HG02798 (cell line): ENCODE measurements around the gene ZFP2.
A peak's percentile ranks its signal among the peaks of the same experiment; 100 is the strongest.
"Not testable (repeated sequence)": the region's sequence is repeated elsewhere in the genome, so short reads cannot be mapped to it uniquely, and the experiment has no call there.

Experiments used
- ATAC-seq: cut with Tn5 transposase; IDR thresholded peaks from one replicate; pipeline ENCODE4 v1.9.1; 2021; ENCODE audit warnings: mild to moderate bottlenecking; ENCODE audit not compliant: unreplicated experiment, poor library complexity

Gene ZFP2

DNA sequence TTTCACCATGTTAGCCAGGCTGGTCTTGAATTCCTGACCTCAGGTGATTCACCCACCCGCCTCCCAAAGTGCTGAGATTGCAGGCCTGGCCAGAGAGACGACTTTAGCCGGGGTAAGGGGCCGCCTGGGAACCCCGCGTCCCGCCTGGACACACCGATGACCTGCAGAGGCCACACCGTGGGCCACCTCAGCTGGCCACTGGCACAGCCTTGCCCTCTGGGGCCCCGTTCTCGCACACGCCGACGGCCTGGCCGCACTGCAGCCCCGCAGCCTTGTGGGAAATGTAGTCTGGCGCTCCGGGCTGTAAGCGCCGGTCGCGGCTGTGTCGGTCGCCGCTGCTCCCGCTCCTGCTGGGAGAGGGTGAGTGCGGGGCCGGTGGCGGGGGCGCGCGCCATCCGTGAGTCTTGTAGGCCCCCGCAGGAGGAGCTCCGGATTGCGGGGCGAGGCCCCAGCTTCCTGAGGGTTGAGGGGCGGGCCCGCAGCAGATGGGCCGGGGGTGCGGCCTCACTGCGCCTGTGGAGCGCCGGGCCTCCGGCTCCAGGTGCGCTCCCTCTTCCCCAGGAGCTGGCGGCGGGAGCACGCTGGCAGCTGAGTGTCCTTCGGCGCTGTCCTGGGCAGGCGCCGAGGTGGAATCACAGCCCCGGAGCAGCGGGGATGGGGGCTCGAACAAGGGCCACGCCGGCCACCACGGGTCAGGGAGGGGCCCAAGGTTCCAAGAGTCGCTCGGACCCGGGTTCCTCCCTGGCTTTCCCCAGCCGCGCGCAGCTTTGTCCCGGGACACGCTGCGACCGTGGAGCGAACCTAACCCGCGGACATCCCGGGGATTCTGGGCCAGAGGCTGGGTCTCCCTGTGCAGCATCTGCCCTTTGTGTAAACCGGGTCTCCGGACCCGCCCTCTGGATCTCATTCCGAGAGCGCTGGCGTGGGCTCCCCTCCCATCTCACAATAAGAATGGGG, at the start of gene ZFP2:
TSS of gene ZFP2 (plus strand) at position 299 of the 957 bp plus-strand sequence. CDS start 35,401 bp downstream, outside the sequence.
- no peak for ATAC-seq

DNA sequence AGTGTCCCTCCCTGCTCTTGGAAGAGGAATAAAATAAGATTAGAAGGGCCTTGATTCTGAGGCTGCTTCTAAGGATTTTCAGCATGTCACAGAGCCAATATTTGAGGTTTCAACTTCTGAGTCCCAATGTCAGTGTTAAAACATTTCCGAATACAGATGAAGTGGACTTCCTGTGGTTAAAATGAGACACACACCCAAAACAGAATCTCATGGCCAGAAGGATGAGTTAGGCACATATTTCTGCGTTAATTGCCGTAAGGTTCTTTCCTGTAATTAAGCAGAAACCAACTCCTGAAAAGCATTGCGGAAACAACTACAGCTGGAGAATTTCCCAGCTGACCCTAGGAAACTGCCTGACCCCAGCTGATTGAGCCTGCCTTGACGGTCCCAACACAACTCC, 46.4 kb upstream of the ZFP2 start:
- ATAC-seq = no peak

DNA sequence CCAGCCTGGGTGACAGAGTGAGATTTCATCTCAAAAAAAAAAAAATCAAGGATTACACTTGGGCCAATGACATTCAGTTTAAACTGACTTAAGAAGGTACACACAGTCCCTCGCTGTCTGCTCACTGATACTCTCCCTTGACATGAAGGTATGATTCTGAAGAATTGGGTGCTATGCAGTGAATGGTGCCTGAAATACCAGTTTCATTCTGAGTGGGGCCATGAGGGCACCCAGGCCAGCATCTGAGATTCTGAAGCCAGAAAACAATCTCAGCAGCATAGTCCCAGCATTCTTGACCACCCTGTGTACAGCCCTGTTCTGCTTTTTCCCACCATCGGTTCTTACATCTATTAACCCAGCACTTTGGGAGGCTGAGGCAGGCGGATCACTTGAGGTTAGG, 43.8 kb upstream of the ZFP2 start:
- ATAC-seq = no peak

DNA sequence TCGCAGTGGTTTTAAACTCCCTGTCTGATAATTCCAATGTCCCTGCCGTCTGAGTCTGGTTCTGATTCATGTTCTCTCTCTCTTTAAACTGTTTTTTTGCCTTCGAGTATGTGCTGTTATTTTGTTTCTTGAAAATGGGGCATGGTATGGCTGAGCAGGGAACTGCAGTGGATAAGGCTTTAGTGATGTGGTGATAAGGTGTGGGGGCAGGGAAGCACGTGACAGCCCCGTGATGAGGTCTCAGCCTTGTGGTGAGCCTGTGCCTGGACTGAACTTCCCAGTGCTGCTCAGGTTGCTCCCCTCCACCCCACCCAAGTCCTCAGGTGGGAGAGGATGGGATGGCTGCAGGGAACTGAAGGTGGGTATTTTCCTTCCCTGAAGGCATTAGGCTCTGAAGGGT, 41.4 kb upstream of the ZFP2 start:
- ATAC-seq = no peak

DNA sequence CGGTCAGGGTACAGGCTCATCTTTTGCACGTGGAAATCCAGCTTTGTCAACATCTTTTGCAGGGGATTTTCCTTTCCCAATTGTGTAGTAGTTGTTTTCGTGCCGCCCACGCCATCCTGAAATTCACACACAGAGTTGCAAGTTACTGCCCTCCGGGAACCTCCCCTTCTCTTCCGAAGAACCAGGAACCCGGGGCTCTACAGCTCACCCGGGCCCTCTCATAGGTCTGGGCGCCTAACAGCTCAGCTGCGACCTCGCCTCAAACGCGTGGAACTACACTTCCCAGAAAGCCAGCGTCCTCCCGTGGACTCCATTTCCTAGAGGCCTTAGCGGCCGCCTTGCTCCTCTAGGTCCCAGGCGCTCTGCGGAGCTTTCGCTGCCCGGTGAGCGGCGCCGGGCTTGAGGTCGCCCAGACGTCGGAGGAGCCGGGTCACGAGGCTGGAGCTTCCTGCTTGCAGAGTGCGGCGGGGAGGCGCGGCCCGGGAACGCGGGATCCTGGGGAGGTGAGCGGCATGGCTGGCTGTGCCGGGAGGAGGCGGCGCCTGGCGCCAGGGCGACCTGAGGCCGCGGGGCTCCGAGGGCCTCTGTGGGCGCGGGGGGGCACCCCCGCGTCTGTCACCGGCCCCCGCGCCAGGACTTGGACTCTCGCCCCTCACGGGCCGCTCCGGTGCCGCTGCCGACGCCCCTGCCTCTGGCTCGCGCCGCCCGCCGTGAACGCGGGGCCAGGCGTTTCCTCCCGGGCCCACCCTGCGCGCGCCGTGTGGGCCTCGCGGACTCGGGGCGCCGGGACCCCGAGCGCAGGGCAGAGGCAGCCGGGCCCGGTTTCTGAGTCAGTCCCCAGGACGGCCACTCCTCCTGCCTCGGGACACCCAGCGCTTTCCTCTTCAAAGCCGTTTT, 35.8 kb upstream of the ZFP2 start, which contains the start of gene ZNF354B:
TSS of gene ZNF354B (plus strand) at position 329 of the 897 bp plus-strand sequence. CDS start 1,095 bp downstream, outside the sequence.
- peak; percentile 98 for ATAC-seq

DNA sequence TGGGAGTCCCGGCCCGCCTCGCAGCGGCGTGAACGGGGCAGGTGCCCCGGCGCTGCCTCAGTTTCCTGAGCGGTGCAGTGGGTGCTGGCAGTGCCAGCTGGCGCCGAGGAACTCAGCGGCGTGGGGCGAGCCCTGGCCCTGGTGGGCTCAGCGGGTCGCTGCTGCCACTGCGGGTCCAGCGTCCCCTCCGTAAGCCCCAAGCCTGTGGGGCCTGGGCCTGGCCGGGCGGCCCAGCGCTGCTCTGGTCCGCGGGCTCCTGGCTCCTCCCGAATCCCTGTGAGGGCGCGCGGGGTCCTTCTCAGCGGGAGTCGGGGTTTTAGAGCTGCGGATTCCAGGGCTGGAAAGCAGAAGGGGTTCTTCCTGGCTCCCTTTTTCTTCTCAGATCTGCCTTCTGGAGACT, 35.1 kb upstream of the ZFP2 start:
- not testable (repeated sequence) for ATAC-seq

DNA sequence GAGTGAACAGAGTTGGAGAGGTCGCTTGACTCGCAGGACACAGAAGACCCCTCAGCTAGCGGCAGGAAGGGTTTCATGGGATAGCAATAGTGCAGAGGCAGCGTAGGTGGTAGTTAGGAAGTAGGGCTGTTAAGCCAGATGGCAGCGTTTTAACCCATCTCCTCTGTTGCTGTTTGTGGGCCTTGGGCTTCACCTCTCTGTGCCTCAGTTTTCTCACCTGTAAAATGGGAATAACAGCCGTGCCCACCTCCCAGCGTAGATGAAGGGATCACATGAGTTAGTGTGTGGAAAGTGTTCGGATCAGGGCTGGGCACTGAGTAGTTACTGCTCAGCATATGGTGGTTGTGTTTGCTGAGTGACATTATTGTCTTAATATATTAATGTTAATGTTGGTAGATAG, 34.1 kb upstream of the ZFP2 start:
- no peak for ATAC-seq

DNA sequence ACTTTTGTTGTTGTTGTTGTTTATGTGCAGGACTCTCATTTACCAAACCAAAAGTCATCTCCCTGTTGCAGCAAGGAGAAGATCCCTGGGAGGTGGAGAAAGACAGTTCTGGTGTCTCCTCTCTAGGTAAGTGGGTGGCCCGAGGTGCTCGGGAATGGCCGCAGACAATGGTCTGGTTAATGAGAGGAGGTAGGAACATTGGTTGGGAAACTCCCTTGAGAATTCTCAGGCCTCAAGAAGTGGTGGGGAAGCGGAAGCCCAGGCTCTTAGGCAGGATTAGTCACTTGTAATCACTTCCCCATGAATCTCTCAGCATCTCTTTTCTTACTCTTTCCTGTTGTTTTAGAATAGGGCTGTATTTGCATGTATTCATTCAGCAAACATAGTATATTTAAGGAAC, 28.8 kb upstream of the ZFP2 start:
- ATAC-seq = no peak

DNA sequence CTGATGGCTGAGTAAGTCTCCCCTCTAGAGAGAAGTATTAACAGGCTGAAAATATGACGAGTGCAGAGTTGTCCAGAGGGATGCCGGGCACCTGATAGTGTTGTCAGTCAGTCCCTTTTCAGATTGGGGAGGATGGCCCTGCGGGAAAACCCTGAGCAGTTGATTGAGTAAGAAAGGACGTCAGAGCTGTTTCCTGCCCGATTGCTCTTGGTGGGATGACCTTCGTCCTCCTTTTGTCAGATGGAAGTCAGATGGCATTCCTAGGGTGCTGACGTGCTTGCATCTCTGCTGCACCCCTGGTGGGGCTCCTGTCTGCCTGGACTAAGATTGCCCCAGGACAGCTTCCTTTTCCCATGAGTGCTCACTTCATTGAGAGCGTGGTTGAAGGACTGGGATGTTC, 26.1 kb upstream of the ZFP2 start:
- no peak for ATAC-seq

DNA sequence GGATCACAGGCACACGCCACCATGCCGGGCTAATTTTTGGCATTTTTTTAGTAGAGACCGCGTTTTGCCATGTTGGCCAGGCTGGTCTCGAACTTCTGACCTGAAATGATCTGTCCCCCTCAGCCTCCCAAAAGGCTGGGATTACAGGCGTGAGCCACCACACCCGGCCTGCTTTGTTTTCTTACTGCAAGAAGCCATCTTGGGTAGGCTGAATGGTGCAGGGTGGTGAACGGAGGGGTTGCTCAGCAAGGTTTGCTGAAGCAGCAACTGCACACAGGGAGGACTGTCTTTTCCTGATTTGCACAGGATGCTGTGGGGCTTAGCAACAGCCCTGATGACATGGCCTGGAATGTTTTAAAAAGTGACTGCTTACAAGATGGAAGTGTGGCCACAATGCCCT, 25.3 kb upstream of the ZFP2 start:
- ATAC-seq = no peak

DNA sequence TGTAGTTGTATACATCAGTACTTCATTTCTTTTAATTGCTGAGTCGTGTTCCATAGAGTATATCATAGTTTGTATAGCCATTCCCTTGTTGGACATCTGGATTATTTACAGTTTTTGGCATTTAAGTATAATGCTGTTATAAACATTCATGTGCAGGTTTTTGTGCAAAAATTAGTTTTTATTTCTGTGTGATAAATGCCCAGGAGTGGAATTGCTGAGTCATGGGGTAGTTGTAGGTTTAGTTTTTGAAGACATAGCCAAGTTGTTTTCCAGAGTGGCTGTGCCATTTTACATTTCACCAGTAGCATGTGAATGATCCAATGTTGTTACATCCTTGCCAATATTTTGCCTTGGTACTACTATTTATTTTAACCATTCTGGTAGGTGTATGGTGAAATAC, 23.4 kb upstream of the ZFP2 start:
- ATAC-seq = no peak

DNA sequence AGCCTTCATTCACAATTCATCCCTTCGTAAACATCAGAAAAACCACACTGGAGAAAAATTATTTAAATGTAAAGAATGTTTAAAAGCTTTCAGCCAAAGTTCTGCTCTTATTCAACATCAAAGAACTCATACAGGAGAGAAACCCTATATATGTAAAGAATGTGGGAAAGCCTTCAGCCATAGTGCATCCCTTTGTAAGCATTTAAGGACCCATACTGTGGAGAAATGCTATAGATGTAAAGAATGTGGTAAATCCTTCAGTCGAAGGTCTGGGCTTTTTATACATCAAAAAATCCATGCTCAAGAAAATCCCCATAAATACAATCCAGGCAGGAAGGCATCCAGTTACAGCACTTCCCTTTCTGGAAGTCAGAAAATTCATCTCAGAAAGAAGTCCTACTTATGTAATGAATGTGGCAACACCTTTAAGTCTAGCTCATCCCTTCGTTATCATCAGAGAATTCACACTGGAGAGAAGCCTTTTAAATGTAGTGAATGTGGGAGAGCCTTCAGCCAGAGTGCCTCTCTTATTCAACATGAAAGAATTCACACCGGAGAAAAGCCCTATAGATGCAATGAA, 12.5 kb upstream of the ZFP2 start:
- ATAC-seq = not testable (repeated sequence)

DNA sequence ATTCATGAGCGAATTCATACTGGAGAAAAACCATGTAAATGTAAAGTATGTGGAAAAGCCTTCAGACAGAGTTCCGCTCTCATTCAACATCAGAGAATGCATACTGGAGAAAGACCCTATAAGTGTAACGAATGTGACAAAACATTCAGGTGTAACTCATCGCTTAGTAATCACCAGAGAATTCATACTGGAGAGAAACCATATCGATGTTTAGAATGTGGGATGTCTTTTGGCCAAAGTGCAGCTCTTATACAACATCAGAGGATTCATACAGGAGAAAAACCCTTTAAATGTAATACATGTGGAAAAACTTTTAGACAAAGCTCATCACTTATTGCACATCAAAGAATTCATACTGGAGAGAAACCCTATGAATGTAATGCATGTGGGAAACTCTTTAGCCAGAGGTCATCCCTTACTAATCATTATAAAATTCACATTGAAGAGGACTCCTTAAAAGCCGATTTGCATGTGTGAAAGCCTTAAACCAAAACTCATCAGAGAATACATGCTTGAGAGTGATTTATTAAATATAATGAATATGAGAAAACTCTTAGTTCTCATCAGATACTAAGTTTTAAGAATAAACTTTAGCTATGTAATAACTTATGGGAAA, 11.8 kb upstream of the ZFP2 start:
- ATAC-seq = no peak

DNA sequence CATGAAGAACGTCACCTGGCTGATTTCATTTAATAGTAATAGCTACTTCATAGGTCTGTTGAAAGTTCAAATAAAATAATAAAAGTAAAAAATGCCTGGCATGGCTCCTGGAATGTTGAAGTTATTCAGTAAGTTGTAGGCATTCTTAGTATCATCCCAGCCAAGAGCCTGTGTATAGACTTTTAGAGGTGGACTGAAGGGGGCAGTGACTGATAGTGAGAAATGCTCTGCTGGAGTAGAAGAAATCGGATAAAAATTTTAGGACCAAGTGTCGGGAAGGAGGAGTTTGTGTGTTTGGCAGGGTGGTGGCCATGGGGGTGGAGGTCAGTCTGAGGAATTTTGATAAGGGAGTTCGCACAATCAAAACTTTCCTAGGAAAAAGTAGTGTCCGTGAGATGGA, 3.6 kb downstream of the ZFP2 start:
- ATAC-seq = no peak

DNA sequence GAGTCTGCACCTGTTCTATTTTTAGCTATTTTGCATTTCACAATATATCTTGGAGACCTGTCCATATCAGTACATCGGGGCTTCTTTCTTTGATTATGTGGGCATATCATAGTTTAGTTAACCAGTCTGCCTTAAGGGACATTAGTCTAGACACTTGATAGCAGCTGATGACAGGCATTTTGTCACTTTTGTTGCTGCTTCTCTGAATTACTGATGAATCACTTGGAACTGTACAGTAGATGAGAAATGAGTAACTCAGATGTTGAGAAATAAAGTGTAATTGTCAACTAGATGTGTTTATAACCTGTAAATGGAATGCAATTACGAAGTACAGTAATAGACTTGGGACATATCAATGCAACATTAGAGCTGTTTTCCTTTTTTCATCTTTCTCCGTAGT, 7.1 kb downstream of the ZFP2 start:
- no peak for ATAC-seq

DNA sequence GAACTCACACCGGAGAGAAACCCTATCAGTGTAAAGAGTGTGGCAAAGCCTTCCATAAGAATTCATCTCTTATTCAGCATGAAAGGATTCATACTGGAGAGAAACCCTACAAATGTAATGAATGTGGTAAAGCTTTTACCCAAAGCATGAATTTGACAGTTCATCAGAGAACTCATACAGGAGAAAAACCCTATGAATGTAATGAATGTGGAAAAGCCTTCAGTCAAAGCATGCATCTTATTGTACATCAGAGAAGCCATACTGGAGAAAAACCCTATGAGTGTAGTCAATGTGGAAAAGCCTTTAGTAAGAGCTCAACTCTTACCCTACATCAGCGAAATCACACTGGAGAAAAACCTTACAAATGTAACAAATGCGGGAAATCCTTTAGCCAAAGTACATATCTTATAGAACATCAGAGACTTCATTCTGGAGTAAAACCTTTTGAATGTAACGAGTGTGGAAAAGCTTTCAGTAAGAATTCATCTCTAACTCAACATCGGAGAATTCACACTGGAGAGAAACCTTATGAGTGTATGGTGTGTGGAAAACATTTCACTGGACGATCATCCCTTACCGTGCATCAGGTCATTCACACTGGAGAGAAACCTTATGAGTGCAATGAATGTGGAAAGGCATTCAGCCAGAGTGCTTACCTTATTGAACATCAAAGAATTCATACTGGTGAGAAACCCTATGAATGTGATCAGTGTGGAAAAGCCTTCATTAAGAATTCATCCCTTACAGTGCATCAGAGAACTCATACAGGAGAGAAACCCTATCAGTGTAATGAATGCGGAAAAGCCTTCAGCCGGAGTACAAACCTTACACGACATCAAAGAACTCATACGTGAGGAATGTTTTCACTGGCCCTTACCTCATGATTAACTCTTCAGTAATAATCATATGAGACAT, 36.4 kb downstream of the ZFP2 start:
- no peak for ATAC-seq

DNA sequence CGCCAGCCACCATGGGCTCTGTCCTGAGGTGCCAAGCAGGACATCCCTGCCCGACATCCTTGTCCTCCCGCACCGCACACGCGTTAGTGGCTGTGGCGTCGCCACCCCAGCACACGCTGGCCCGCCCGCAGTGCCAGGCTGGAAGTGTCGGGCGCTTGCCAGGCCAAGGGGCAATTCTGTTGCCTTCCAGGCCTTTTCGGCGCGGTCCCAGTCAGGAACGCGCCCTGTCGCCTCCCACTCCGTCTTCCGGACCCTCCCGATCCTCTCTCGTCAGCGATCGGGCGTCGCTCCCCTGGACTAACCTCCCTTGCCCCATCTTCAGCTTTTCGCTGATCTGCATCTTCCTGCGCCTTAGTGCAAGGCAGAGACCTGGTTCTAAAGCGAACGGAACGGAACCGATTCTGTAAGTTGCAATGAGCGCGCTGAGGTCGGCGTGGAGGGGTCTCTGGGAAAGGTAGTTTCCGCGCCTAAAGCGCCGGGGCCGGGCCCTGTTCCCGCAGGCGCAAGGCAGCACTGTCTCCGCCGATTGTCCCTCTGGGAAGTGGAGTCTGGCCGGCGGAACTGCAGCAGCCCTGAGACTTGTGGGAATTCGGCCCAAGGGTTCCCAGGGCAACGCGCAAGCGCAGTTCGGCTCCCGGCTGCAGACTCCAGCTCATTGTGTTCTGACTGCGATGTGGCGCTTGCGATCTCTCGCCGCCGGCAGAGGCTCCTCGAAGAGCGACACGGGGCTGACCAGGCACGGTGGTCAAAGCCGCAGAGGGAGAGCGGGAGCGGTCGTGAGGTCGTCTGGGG, 45.1 kb downstream of the ZFP2 start, which contains the start of gene ZNF454:
TSS of gene ZNF454 (plus strand) at position 630 of the 792 bp plus-strand sequence. CDS start 1,594 bp downstream, outside the sequence.
- no peak for ATAC-seq

DNA sequence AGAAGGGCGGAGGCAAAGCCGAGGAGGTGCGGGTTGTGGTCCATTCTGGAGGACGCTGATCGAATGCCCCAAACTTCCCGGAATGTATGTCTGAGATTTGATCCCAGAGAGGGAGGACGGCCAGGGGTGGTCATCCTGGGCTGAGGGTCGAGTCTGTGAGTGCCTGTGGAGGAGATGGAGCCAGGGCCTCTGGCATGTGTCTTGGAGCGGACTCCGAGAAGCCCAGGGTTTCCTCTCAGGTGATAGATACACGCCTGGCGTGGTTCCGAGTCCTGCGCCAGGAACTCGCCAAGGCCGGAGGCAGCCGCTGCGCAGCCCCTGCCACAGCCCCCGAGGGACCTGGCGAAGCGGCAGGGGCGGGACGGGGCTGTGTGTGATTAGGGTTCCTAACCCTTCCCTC, 45.6 kb downstream of the ZFP2 start:
- ATAC-seq = no peak
